Hepatocyte (in vitro differentiated cells): ENCODE data around the gene CIC. TPM values are rescaled to one million over a fixed set of nuclear protein-coding genes. Genes with fewer than 3 reads are reported as not detected.

Experiments
- DNase-seq: peaks from one replicate; pipeline ENCODE4 v3.0.0-alpha.2; 2016; ENCODE audit warnings: low spot score
- H2AFZ ChIP-seq: fragments of 200-600 bp; sonication (generic); 2 replicates; pipeline ENCODE4 v1.6.0; 2016; ENCODE audit warnings: antibody characterized with exemption, mild to moderate bottlenecking
- H3K27ac ChIP-seq: fragments of 200-600 bp; sonication (generic); 2 replicates; pipeline ENCODE4 v1.5.1; 2016; ENCODE audit warnings: mild to moderate bottlenecking
- H3K27me3 ChIP-seq: fragments of 200-600 bp; sonication (generic); 2 replicates; pipeline ENCODE4 v1.6.1; 2016
- H3K36me3 ChIP-seq: fragments of 200-600 bp; sonication (generic); replicated peaks from 2 replicates; pipeline ENCODE4 v1.5.1; 2016; ENCODE audit warnings: low read depth; ENCODE audit not compliant: insufficient read depth
- H3K4me1 ChIP-seq: fragments of 200-600 bp; sonication (generic); 2 replicates; pipeline ENCODE4 v1.5.1; 2016; ENCODE audit warnings: mild to moderate bottlenecking, moderate library complexity; ENCODE audit not compliant: insufficient read depth
- H3K4me2 ChIP-seq: fragments of 200-600 bp; sonication (generic); 2 replicates; pipeline ENCODE4 v1.6.0; 2016
- H3K4me3 ChIP-seq: fragments of 200-600 bp; sonication (generic); 2 replicates; pipeline ENCODE4 v1.5.1; 2016; ENCODE audit warnings: mild to moderate bottlenecking
- H3K79me2 ChIP-seq: fragments of 200-600 bp; sonication (generic); 2 replicates; pipeline ENCODE4 v1.6.0; 2017; ENCODE audit warnings: mild to moderate bottlenecking
- H3K9me2 ChIP-seq: fragments of 200-600 bp; sonication (generic); replicated peaks from 2 replicates; pipeline ENCODE4 v1.6.0; 2017; ENCODE audit warnings: mild to moderate bottlenecking; ENCODE audit not compliant: insufficient read depth
- H3K9me3 ChIP-seq: fragments of 200-600 bp; sonication (generic); 2 replicates; pipeline ENCODE4 v1.5.1; 2016; ENCODE audit warnings: low read depth, mild to moderate bottlenecking
- H4K20me1 ChIP-seq: fragments of 200-600 bp; sonication (generic); 2 replicates; pipeline ENCODE4 v1.6.0; 2016; ENCODE audit warnings: mild to moderate bottlenecking; ENCODE audit not compliant: insufficient read depth, poor library complexity, severe bottlenecking
- EZH2 ChIP-seq: fragments of 200-600 bp; sonication (generic); IDR thresholded peaks from 2 replicates; pipeline ENCODE4 v1.6.1; 2016; ENCODE audit warnings: antibody characterized with exemption, mild to moderate bottlenecking, borderline replicate concordance
- EZH2phosphoT487 ChIP-seq: fragments of 200-600 bp; sonication (generic); IDR thresholded peaks from one replicate; pipeline ENCODE4 v1.6.1; 2018; ENCODE audit warnings: antibody characterized with exemption, mild to moderate bottlenecking, low read depth, moderate library complexity; ENCODE audit not compliant: unreplicated experiment, severe bottlenecking
- WGBS: methylation state at CpG from one replicate; pipeline ENCODE4 v1.1.6; 2016; ENCODE audit warnings: low lambda C conversion rate; ENCODE audit errors: missing lambda C conversion rate; 5-methylcytosine and 5-hydroxymethylcytosine counted together
- polyA plus RNA-seq: library from polyadenylated mRNA; unstranded; fragments of >200 nt; fragmentation: Nextera tagmentation; extraction: Ambion mirVana; gene quantifications from 2 replicates; pipeline ENCODE4 v1.2.1, GENCODE V29; 2016
- total RNA-seq: library from RNA; depleted of rRNA; stranded (reverse); fragments of >200 nt; gene quantifications from 2 replicates; pipeline ENCODE4 v1.2.3, GENCODE V29; 2014
- TF ChIP-seq, protein P1 (sequence below): fragments of 200-600 bp; sonication (generic); IDR thresholded peaks from 2 replicates; pipeline ENCODE4 v1.5.1; 2016; ENCODE audit warnings: antibody characterized with exemption, mild to moderate bottlenecking; ENCODE audit not compliant: poor library complexity

Gene CIC
- total and polyA plus RNA-seq, 2 experiments from 2014 or later: 17.4 to 23.2 TPM

DNA sequence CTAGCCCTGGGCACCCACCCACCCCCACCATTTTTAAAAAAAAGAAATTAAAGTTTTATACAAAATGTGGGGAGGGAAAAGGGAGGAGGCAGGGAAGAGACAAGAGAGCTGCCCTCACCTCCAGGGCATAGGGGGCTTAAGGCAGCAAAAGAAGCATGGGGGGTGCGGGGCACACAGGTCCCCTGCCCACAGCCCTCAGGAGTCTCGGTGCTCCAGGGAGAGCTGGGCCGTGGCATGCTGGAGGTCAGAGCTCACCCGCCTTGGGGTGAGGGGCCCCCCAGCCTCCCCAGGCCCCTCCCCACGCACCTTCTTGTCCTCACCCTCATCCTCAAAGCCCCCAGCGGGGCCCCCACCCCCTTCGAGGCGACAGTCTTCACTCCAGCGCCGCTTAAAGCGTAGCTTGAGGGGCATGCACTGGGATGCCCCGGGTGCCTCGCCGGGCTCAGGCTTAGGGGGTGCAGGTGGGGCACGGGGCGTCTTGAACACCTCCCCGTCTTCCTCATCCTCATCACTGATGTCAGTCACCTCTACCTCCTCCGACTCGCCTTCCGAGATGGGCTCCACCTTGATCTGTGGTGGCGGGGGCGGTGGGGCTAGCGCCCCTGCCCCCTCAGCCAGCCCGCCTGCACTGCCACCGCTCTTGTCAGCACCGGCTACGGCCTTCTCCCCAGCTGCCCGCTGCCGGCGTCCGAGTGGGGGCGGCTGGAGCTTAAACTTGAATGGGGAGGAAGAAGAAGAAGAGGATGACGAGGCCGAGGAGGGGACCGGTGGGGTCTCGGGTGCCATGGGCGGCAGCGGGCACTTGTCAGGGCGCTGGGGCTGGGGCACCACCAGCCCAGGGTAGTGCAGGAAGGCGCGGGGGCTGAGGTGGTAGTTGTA is 20.5 kb upstream of the CIC start:
- Histone ChIP-seq H3K79me2 (peaks cover 48% of the 10 kb centered on the region), H3K4me3 (no peak overlapping the region), H3K36me3 (no peaks in the 10 kb centered on the region), H2AFZ (no peak overlapping the region), H3K9me2 (no peaks in the 10 kb centered on the region), H4K20me1 (peaks cover 44% of the 10 kb centered on the region), H3K9me3 (no peaks in the 10 kb centered on the region), H3K27ac (no peak overlapping the region), H3K4me2 (no peak overlapping the region), H3K4me1 (peaks cover 28% of the 10 kb centered on the region), H3K27me3 (no peaks in the 10 kb centered on the region)
- DNase-seq: no peak
- 93% methylated on average over 29 of the region's 41 CpGs for WGBS
- no peak for TF ChIP-seq EZH2phosphoT487

DNA sequence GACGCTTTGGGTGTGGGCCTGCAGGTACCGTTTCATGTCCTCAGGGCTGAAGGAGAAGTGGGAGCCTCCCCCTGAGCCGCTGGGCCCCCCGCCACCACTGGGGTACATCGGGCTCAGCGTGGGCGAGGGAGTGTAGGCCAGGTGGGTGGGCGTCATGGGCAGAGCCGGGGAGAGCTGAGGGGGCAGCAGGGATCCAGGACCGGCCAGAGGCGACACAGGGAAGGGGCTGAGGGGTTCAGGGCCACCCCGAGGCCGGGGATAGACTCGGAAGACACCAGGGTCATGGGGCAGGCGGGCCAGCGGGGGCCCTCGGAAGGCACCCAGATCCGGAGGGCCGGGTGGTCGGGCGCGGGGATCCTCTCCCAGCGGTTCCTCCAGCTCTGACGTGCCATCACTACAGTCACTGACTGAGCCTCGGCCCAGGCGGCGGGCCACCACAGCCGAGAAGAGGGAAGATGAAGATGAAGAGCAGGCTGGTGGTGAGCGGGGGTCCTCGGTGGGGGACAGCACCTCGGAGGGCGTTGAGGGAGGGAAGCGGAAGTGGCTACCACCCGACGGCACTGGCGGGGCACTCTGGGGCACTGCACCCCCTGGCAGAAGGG is 19.8 kb upstream of the CIC start:
- no peak for DNase-seq
- 95% methylated on average over 17 of the region's 36 CpGs for WGBS
- Histone ChIP-seq H2AFZ (no peak overlapping the region), H3K36me3 (no peaks in the 10 kb centered on the region), H3K79me2 (peaks cover 55% of the 10 kb centered on the region), H3K4me1 (peaks cover 28% of the 10 kb centered on the region), H4K20me1 (peaks cover 44% of the 10 kb centered on the region), H3K4me3 (no peak overlapping the region), H3K27ac (no peak overlapping the region), H3K27me3 (no peaks in the 10 kb centered on the region), H3K9me3 (no peaks in the 10 kb centered on the region), H3K9me2 (no peaks in the 10 kb centered on the region), H3K4me2 (no peak overlapping the region)
- TF ChIP-seq EZH2phosphoT487 (no peak), EZH2 (no peak)
- TF ChIP-seq, protein P1, sequence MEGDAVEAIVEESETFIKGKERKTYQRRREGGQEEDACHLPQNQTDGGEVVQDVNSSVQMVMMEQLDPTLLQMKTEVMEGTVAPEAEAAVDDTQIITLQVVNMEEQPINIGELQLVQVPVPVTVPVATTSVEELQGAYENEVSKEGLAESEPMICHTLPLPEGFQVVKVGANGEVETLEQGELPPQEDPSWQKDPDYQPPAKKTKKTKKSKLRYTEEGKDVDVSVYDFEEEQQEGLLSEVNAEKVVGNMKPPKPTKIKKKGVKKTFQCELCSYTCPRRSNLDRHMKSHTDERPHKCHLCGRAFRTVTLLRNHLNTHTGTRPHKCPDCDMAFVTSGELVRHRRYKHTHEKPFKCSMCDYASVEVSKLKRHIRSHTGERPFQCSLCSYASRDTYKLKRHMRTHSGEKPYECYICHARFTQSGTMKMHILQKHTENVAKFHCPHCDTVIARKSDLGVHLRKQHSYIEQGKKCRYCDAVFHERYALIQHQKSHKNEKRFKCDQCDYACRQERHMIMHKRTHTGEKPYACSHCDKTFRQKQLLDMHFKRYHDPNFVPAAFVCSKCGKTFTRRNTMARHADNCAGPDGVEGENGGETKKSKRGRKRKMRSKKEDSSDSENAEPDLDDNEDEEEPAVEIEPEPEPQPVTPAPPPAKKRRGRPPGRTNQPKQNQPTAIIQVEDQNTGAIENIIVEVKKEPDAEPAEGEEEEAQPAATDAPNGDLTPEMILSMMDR: no peak

DNA sequence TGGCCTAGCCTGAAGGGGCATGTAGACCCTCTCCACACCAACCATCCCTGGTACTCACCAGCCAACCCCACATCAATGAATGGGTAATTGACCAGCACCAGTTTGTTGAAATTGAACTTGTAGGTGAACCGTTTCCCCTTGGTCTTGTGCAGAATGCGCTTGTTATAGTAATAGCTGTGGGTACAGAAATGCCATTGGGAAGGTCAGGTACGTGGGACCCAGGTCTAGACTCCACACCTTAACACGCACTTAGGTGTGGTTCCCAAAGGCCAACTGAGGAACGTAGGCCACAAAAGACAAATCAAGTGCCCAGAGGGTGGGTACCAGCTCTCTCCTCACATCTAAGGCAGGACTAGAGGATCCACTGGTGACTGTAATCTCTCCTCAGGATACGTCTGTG is 19.3 kb upstream of the CIC start:
- TF ChIP-seq EZH2 (no peak), EZH2phosphoT487 (no peak)
- TF ChIP-seq, protein P1: no peak
- H4K20me1 ChIP-seq: peaks cover 44% of the 10 kb centered on the region
- no peaks in the 10 kb centered on the region for H3K36me3 ChIP-seq
- H3K4me3 ChIP-seq: no peak overlapping the region
- WGBS: 84% methylated on average over 6 of the region's 6 CpGs
- no peaks in the 10 kb centered on the region for H3K9me3 ChIP-seq
- no peaks in the 10 kb centered on the region for H3K9me2 ChIP-seq
- peaks cover 28% of the 10 kb centered on the region for H3K4me1 ChIP-seq
- no peaks in the 10 kb centered on the region for H3K27me3 ChIP-seq
- no peak overlapping the region for H3K27ac ChIP-seq
- H3K79me2 ChIP-seq: peaks cover 61% of the 10 kb centered on the region
- DNase-seq: no peak
- no peak overlapping the region for H3K4me2 ChIP-seq
- H2AFZ ChIP-seq: no peak overlapping the region

DNA sequence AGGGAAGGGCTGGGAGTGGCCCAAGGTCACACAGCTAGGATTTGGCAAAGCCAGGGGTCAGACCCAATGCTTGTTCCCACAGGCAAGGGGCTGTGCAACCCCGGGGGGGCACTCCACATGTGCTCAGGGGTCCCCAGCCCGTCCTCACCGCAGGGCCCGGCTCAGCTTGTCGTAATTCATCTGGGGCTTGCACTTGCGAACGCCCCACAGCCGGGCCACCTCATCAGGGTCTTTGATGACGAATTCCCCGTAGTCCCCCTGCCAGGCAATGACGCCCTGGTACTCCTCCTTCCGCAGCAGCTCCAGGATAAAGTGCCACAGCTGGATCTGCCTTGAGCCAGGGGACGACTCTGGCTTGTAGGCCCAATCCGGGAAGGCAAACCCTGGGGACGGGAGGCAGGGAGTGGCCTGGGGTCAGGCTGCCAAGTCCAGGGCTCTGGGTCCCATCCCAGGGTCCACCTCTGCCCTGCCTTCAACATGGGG is 18.8 kb upstream of the CIC start:
- no peaks in the 10 kb centered on the region for H3K27me3 ChIP-seq
- H3K9me2 ChIP-seq: no peaks in the 10 kb centered on the region
- no peak for TF ChIP-seq EZH2
- TF ChIP-seq, protein P1: no peak
- TF ChIP-seq EZH2phosphoT487: no peak
- 90% methylated on average over 15 of the region's 15 CpGs for WGBS
- peaks cover 62% of the 10 kb centered on the region for H3K79me2 ChIP-seq
- H3K27ac ChIP-seq: peak overlapping the region; percentile 100
- no peak overlapping the region for H3K4me3 ChIP-seq
- H3K36me3 ChIP-seq: no peaks in the 10 kb centered on the region
- peak overlapping the region; percentile 99 for H3K4me2 ChIP-seq
- no peak overlapping the region for H2AFZ ChIP-seq
- H3K9me3 ChIP-seq: no peaks in the 10 kb centered on the region
- peaks cover 44% of the 10 kb centered on the region for H4K20me1 ChIP-seq
- DNase-seq: no peak
- peaks cover 28% of the 10 kb centered on the region for H3K4me1 ChIP-seq
